GM12801 (cell line): ENCODE measurements around the gene UGT1A4.

Source experiments
- TF ChIP-seq, protein P1 (sequence below): IDR thresholded peaks from one replicate; pipeline ENCODE4 v1.5.1; 2011; ENCODE audit warnings: control low read depth; ENCODE audit not compliant: insufficient read length; ENCODE audit errors: extremely low read depth

The UGT1A4 gene

DNA sequence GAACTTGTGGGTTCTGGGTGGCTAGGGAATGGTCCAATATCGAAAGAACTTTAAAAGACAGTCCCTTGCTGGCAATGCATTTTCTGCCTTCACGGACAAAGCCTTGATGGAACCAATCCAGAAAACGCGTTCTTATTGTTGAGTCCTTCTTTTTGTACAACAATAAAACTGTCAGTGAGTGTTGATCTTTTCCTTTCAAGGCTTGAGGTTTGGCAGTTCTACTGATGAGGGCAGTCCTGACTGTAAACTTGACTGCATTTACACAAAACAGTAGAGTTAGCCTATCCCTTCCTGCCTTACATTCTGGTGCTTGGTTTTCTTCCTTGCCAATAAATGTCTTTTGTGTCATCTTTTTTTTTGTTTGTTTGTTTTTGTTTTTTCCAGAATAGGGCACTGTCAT, 39.3 kb upstream of the UGT1A4 start:
- TF ChIP-seq, protein P1, sequence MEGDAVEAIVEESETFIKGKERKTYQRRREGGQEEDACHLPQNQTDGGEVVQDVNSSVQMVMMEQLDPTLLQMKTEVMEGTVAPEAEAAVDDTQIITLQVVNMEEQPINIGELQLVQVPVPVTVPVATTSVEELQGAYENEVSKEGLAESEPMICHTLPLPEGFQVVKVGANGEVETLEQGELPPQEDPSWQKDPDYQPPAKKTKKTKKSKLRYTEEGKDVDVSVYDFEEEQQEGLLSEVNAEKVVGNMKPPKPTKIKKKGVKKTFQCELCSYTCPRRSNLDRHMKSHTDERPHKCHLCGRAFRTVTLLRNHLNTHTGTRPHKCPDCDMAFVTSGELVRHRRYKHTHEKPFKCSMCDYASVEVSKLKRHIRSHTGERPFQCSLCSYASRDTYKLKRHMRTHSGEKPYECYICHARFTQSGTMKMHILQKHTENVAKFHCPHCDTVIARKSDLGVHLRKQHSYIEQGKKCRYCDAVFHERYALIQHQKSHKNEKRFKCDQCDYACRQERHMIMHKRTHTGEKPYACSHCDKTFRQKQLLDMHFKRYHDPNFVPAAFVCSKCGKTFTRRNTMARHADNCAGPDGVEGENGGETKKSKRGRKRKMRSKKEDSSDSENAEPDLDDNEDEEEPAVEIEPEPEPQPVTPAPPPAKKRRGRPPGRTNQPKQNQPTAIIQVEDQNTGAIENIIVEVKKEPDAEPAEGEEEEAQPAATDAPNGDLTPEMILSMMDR, result no peak

DNA sequence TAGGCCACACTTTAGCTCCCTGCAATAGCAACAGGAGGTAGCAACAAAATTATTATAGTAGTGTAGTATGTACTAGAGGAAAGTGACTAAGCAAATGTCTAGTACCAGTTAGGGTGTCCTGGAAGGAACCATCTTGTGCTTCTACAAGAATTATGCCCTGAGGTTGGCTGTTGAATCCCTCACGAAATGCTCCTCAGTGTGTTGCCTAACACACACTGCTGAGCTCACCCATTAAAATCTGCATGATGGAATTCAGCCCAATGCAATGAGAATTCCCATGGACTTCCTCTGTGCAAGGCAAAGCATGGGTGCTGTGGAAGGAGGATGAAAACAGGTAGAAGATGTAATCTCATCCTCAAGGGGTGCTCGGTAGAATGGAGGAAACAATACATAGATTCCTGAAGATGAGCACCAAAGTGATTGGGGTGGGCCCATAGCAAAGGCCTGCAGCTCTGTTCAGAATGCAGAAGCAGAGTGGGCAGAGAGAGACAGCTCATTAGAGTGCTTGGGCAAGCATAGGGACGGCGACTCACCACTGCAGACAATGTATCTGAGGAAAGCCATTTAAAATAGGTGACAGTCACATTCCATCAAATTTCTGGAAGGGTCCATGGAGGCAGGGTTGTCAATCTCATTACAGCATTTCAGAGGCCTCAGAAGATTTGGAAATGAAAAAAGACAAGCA, 38.0 kb upstream of the UGT1A4 start:
- TF ChIP-seq, protein P1, result no peak

DNA sequence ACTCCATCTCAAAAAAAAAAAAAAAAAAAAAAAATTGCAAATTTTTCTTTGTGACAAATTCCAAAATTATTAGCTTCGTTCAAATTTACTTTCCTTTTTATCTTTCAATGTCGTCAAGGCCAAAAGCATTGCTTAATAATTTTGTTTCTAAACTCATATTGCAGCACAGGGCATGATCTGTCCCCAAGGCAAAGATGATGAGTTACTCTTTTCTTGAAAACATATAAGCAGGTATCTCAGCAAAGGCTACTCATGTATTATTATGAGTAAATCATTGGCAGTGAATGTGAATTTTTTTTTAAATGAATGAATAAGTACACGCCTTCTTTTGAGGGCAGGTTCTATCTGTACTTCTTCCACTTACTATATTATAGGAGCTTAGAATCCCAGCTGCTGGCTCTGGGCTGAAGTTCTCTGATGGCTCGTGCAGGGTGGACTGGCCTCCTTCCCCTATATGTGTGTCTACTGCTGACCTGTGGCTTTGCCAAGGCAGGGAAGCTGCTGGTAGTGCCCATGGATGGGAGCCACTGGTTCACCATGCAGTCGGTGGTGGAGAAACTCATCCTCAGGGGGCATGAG, 36.9 kb upstream of the UGT1A4 start, which contains the start of gene UGT1A7:
Gene UGT1A7 (plus strand): TSS at position 381 of the 579 bp plus-strand sequence. CDS start 37 bp downstream, at position 418.
- TF ChIP-seq, protein P1, result no peak

DNA sequence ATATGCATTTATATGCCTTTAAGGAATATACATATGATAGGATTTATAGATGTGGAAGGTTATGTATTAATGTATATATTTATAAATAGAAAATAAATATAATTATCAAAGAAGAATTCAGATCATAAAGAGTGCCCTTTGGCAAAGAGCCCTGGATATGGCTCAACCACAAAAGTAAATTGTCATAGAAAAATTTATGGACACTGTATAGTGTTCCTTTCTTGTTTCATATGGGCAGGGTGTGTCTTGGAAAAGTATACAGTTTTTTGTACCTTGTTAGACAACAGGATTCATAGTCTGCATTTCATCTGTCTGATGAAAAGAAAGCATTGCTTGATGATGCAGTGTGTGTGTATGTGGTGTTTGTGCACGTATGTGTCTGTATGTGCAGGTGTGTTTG, 33.9 kb upstream of the UGT1A4 start:
- TF ChIP-seq, protein P1, result no peak

DNA sequence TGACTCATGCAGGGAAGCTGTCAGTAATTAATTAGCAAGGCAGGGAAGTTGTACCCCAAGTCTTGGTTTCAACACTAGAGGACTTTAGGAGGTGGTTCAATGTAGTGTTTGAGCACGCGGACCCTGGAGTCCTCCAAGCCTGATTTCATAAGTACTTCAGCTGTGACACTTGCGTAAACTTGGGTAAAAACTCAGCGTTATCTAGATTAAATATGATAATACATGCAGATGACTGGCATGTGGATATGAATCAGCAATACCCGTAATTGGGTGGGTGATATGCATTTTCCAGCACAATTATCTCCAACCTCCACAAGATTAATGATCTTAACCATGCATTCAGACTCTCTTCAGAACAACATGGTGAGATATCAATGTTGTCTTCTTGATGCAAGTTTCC, 31.6 kb upstream of the UGT1A4 start:
- TF ChIP-seq, protein P1, result no peak

DNA sequence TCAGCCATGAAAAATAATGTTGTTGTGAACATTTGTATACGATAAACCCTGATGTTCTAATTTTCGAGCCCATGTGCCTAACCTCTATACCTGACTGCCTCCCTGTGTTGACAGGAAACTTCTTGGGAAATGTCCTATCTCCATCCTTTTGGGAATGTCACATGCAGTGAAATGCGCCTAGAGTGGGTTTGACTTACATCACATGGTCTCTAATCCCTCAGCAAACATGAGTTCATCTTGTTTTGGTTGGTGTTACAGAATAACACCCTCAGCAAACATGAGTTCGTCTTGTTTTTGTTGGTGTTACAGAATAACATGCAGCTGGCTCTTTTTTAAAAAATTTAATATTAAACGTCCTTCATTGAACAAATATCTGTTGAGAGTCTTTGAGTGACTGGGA, 30.2 kb upstream of the UGT1A4 start:
- TF ChIP-seq, protein P1, result no peak

DNA sequence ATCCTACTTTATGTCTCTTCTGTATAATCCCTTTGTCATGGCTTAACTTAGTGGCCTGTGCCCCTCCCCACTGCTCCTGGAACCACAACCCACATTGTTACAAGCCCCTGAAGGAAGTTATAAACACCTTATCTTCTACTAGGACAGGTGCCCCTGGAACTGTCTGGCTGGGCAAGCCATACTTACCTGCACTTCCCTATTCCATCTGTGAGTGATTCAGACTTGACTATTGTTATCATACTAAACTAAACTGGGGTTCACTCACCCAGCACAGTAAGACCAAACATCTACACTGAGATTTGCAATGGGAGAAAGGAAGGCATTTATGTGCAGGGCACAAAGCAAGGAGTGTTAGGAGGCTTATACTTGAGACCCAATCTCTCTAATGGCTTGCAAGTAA, 29.5 kb upstream of the UGT1A4 start:
- TF ChIP-seq, protein P1, result no peak
